K562 (cell line): Measurements from ENCODE around the gene FKBP2. TPM values are rescaled to one million over a fixed set of nuclear protein-coding genes. Genes with fewer than 3 reads are reported as not detected.

ENCODE experiments used
- ETV6 ChIP-seq, 3 experiments: fragments of 150-350 bp in 1 of 3; sonication (generic) in 1 of 3; formaldehyde crosslinking in 1 of 3; IDR thresholded peaks; 2 replicates each; pipeline versions ENCODE4 v1.6.1 to v1.8.0; 2014 to 2022; ENCODE audit warnings: borderline replicate concordance in 2 of 3, low read depth in 2 of 3, antibody characterized with exemption in 1 of 3, low read length in 1 of 3, mild to moderate bottlenecking in 1 of 3, missing genetic modification reagents in 1 of 3
- KLF13 ChIP-seq: fragments of 450-650 bp; IDR thresholded peaks from 2 replicates; pipeline ENCODE4 v1.6.1; 2016; ENCODE audit warnings: missing genetic modification characterization, low read depth, mild to moderate bottlenecking, missing compliant biosample characterization, moderate library complexity, borderline replicate concordance
- LARP7 ChIP-seq: fragments of 450-650 bp; IDR thresholded peaks from 2 replicates; pipeline ENCODE4 v1.6.1; 2016
- POLR2B ChIP-seq: fragments of 450-650 bp; IDR thresholded peaks from 2 replicates; pipeline ENCODE4 v1.6.1; 2018; ENCODE audit warnings: low read depth; ENCODE audit not compliant: partially characterized antibody
- RAD21 ChIP-seq, 2 experiments: fragments of 250-450 bp in 1 of 2; fragments of 450-650 bp in 1 of 2; sonication (Bioruptor Pico) in 1 of 2; formaldehyde crosslinking in 1 of 2; IDR thresholded peaks in 1 of 2; conservative IDR thresholded peaks in 1 of 2; 2 replicates each; pipeline versions ENCODE4 v1.4.0 to v1.8.0; 2020 to 2022; ENCODE audit warnings: mild to moderate bottlenecking in 2 of 2, moderate library complexity in 1 of 2
- SIN3A ChIP-seq, 2 experiments: fragments of 150-350 bp in 1 of 2; IDR thresholded peaks; 2 replicates each; pipeline ENCODE4 v1.6.1; 2011 to 2016; ENCODE audit warnings: borderline replicate concordance in 2 of 2, low read depth in 2 of 2, low read length in 2 of 2, mild to moderate bottlenecking in 2 of 2, moderate library complexity in 2 of 2; ENCODE audit not compliant: control insufficient read depth in 1 of 2
- STAT5B ChIP-seq: fragments of 250-450 bp; sonication (Bioruptor Pico); IDR thresholded peaks from 2 replicates; pipeline ENCODE4 v1.8.0; 2021; ENCODE audit warnings: mild to moderate bottlenecking, inconsistent platforms
- TBP ChIP-seq: optimal IDR thresholded peaks from 2 replicates; pipeline ENCODE3; 2011; ENCODE audit warnings: low read depth, low read length, improper control_type of control experiment
- TEAD4 ChIP-seq, 2 experiments: sonication (generic) in 1 of 2; formaldehyde crosslinking in 1 of 2; IDR thresholded peaks; 2 replicates each; pipeline versions ENCODE4 v1.6.1 to v1.8.0; 2012 to 2022; ENCODE audit warnings: borderline replicate concordance in 1 of 2, inconsistent platforms in 1 of 2, low read length in 1 of 2, mild to moderate bottlenecking in 1 of 2, missing genetic modification reagents in 1 of 2
- ZBTB33 ChIP-seq: sonication (generic); formaldehyde crosslinking; IDR thresholded peaks from 2 replicates; pipeline ENCODE4 v1.8.1; 2023; ENCODE audit warnings: mild to moderate bottlenecking, missing genetic modification reagents
- ZNF551 ChIP-seq: fragments of 250-450 bp; sonication (Bioruptor Pico); IDR thresholded peaks from 2 replicates; pipeline ENCODE4 v1.5.0; 2021; ENCODE audit warnings: mild to moderate bottlenecking, moderate library complexity
- polyA plus RNA-seq, 8 experiments: library from polyadenylated mRNA; depleted of rRNA in 4 of 8; stranded (reverse) in 5 of 8; unstranded in 3 of 8; fragments of >200 nt; fragmentation: Nextera tagmentation in 2 of 8; fragmentation: Illumina TruSeq in 1 of 8; extraction: Ambion mirVana in 2 of 8; extraction: Trizol in 1 of 8; gene quantifications; 2 replicates each; pipeline versions ENCODE4 v1.2.1 to v1.2.3, GENCODE V29; 2011 to 2014; ENCODE audit warnings: inconsistent platforms in 1 of 8, missing spikeins in 1 of 8
- total RNA-seq, 7 experiments: library from RNA; depleted of rRNA in 6 of 7; stranded (reverse); fragments of >200 nt in 6 of 7; fragmentation: Illumina TruSeq in 2 of 7; extraction: Trizol in 2 of 7; gene quantifications; 2 replicates each; pipeline versions ENCODE4 v1.2.1 to v1.2.3, GENCODE V29; 2011 to 2021; ENCODE audit warnings: low replicate concordance in 1 of 7
- TF ChIP-seq, protein P1 (sequence below): sonication (generic); formaldehyde crosslinking; IDR thresholded peaks from 2 replicates; pipeline ENCODE4 v1.8.0; 2022; ENCODE audit warnings: missing genetic modification reagents, mild to moderate bottlenecking, moderate library complexity, borderline replicate concordance
- TF ChIP-seq, protein P2 (sequence below): sonication (generic); formaldehyde crosslinking; IDR thresholded peaks from 2 replicates; pipeline ENCODE4 v1.8.0; 2023; ENCODE audit warnings: mild to moderate bottlenecking, missing genetic modification reagents
- TF ChIP-seq, protein P3 (sequence below): fragments of 200-800 bp; sonication (Bioruptor generic); IDR thresholded peaks from 2 replicates; pipeline ENCODE4 v1.6.1; 2017; ENCODE audit warnings: missing genetic modification characterization, missing compliant biosample characterization

FKBP2 gene
- total and polyA plus RNA-seq, 9 of the 15 experiments (the other 6 are each of a cell fraction or from before 2014, with no cell fraction given), result 3.5 to 151 (median 58.1) TPM

- TF ChIP-seq TBP, result peak; percentile 79
- 0 out of 4 replicates have a peak, but pooled peaks of 1 of the 2 experiments have one; percentile 18 for TF ChIP-seq SIN3A (IDR thresholded peaks at IDR 0.05; ENCODE audit: borderline replicate concordance in 2 of 2, control insufficient read depth in 1 of 2, low read depth in 2 of 2, low read length in 2 of 2)
- no peak for TF ChIP-seq ZBTB33 (CRISPR knock-in tag)
- TF ChIP-seq POLR2B, result peak; percentile 64
- TF ChIP-seq TEAD4 (IDR thresholded peaks at IDR 0.05; ENCODE audit: low read length), result peak; percentile 10; the same call in 1 of the 2 replicates
- no peak for TF ChIP-seq TEAD4 (CRISPR knock-in tag; IDR thresholded peaks at IDR 0.05; ENCODE audit: borderline replicate concordance)
- TF ChIP-seq RAD21 (CRISPR knock-in tag; conservative IDR thresholded peaks at IDR 0.05 in 1 of 2, IDR thresholded peaks at IDR 0.05 in 1 of 2), result 0 out of 4 replicates have a peak, but pooled peaks of 1 of the 2 experiments have one; percentile 8
- TF ChIP-seq, protein P1, sequence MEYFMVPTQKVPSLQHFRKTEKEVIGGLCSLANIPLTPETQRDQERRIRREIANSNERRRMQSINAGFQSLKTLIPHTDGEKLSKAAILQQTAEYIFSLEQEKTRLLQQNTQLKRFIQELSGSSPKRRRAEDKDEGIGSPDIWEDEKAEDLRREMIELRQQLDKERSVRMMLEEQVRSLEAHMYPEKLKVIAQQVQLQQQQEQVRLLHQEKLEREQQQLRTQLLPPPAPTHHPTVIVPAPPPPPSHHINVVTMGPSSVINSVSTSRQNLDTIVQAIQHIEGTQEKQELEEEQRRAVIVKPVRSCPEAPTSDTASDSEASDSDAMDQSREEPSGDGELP, result peak; percentile 27; the same call in 1 of the 2 replicates
- no peak for TF ChIP-seq STAT5B (CRISPR knock-in tag)
- no peak for TF ChIP-seq LARP7
- no peak for TF ChIP-seq KLF13 (tag)
- no peak for TF ChIP-seq ZNF551 (CRISPR knock-in tag)
- TF ChIP-seq, protein P2, sequence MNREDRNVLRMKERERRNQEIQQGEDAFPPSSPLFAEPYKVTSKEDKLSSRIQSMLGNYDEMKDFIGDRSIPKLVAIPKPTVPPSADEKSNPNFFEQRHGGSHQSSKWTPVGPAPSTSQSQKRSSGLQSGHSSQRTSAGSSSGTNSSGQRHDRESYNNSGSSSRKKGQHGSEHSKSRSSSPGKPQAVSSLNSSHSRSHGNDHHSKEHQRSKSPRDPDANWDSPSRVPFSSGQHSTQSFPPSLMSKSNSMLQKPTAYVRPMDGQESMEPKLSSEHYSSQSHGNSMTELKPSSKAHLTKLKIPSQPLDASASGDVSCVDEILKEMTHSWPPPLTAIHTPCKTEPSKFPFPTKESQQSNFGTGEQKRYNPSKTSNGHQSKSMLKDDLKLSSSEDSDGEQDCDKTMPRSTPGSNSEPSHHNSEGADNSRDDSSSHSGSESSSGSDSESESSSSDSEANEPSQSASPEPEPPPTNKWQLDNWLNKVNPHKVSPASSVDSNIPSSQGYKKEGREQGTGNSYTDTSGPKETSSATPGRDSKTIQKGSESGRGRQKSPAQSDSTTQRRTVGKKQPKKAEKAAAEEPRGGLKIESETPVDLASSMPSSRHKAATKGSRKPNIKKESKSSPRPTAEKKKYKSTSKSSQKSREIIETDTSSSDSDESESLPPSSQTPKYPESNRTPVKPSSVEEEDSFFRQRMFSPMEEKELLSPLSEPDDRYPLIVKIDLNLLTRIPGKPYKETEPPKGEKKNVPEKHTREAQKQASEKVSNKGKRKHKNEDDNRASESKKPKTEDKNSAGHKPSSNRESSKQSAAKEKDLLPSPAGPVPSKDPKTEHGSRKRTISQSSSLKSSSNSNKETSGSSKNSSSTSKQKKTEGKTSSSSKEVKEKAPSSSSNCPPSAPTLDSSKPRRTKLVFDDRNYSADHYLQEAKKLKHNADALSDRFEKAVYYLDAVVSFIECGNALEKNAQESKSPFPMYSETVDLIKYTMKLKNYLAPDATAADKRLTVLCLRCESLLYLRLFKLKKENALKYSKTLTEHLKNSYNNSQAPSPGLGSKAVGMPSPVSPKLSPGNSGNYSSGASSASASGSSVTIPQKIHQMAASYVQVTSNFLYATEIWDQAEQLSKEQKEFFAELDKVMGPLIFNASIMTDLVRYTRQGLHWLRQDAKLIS (CRISPR knock-in tag), result no peak
- no peak for TF ChIP-seq ETV6 (IDR thresholded peaks at IDR 0.05; ENCODE audit: borderline replicate concordance in 1 of 2, low read depth in 2 of 2, low read length in 1 of 2)
- TF ChIP-seq ETV6 (CRISPR knock-in tag; IDR thresholded peaks at IDR 0.05; ENCODE audit: borderline replicate concordance), result no peak
- TF ChIP-seq, protein P3, sequence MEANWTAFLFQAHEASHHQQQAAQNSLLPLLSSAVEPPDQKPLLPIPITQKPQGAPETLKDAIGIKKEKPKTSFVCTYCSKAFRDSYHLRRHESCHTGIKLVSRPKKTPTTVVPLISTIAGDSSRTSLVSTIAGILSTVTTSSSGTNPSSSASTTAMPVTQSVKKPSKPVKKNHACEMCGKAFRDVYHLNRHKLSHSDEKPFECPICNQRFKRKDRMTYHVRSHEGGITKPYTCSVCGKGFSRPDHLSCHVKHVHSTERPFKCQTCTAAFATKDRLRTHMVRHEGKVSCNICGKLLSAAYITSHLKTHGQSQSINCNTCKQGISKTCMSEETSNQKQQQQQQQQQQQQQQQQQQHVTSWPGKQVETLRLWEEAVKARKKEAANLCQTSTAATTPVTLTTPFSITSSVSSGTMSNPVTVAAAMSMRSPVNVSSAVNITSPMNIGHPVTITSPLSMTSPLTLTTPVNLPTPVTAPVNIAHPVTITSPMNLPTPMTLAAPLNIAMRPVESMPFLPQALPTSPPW, result peak; percentile 33
These were observed 838 bp downstream of the FKBP2 start (continued) for GRCh38 chr11:64241491-64242374.
